Naive thymus-derived CD4-positive, alpha-beta T cell (primary cell): ENCODE data around the gene GNB4. TPM values are rescaled to one million over a fixed set of nuclear protein-coding genes. Genes with fewer than 3 reads are reported as not detected.
A peak's percentile ranks its signal among the peaks of the same experiment; 100 is the strongest.

Experiments
- ATAC-seq: fragments of 150-1000 bp; cut with Tn5 transposase; 2 replicates; pipeline ENCODE4 v1.10.0; 2021; ENCODE audit warnings: mild to moderate bottlenecking, moderate library complexity
- CTCF ChIA-PET: fragments of 350-600 bp; sonication (Branson Sonifier 250); formaldehyde crosslinking; loops from one replicate; lab custom pipeline; 2021; ENCODE audit warnings: antibody characterized with exemption; lab: Charles Lee
- POLR2A ChIA-PET: fragments of 350-600 bp; sonication (Branson Sonifier 250); formaldehyde crosslinking; loops from one replicate; lab custom pipeline; 2021; ENCODE audit warnings: antibody characterized with exemption, inconsistent platforms; lab: Charles Lee
- DNase-seq, 9 donors: peaks; one replicate each; pipeline versions ENCODE4 v3.0.0 to v3.0.0-alpha.2; 2020 to 2022; ENCODE audit warnings: mixed read lengths in 1 of 9
- H3K27ac ChIP-seq: one replicate; pipeline ENCODE4 v1.7.0; 2013; ENCODE audit warnings: mild to moderate bottlenecking, low read depth, low read length, moderate library complexity
- H3K27me3 ChIP-seq, 2 donors: one replicate each; pipeline ENCODE4 v1.7.0; 2013; ENCODE audit warnings: low read length in 2 of 2, mild to moderate bottlenecking in 2 of 2, moderate library complexity in 2 of 2; ENCODE audit not compliant: control insufficient read depth in 2 of 2, insufficient read depth in 2 of 2
- H3K36me3 ChIP-seq, 3 experiments: 1 replicate in 2 of 3; 2 replicates in 1 of 3; pipeline ENCODE4 v1.7.0; 2013; ENCODE audit warnings: low read length in 3 of 3, mild to moderate bottlenecking in 3 of 3, moderate library complexity in 1 of 3; ENCODE audit not compliant: insufficient read depth in 3 of 3, control insufficient read depth in 2 of 3
- H3K4me1 ChIP-seq, 2 donors: one replicate each; pipeline ENCODE4 v1.7.0; 2013; ENCODE audit warnings: low read length in 2 of 2, mild to moderate bottlenecking in 2 of 2, moderate library complexity in 1 of 2; ENCODE audit not compliant: control insufficient read depth in 2 of 2, insufficient read depth in 2 of 2
- H3K4me3 ChIP-seq: 2 replicates; pipeline ENCODE4 v1.7.0; 2013; ENCODE audit warnings: mild to moderate bottlenecking, low read length
- H3K9me3 ChIP-seq, 3 experiments: 1 replicate in 2 of 3; 2 replicates in 1 of 3; pipeline ENCODE4 v1.7.0; 2013; ENCODE audit warnings: low read length in 3 of 3; ENCODE audit not compliant: control insufficient read depth in 2 of 3
- H3K27ac Mint-ChIP-seq, 9 donors: one replicate each; pipeline ENCODE4 v1.8.0; 2020 to 2022; ENCODE audit warnings: mixed read lengths in 9 of 9, mild to moderate bottlenecking in 8 of 9, moderate library complexity in 5 of 9, inconsistent platforms in 2 of 9
- H3K27me3 Mint-ChIP-seq, 5 donors: one replicate each; pipeline ENCODE4 v1.8.0; 2021 to 2022; ENCODE audit warnings: mixed read lengths in 5 of 5, mild to moderate bottlenecking in 1 of 5
- H3K36me3 Mint-ChIP-seq, 5 donors: one replicate each; pipeline ENCODE4 v1.8.0; 2020 to 2022; ENCODE audit warnings: mixed read lengths in 5 of 5, mild to moderate bottlenecking in 3 of 5, inconsistent platforms in 1 of 5
- H3K4me1 Mint-ChIP-seq, 7 donors: one replicate each; pipeline ENCODE4 v1.8.0; 2020 to 2022; ENCODE audit warnings: mixed read lengths in 7 of 7, mild to moderate bottlenecking in 3 of 7, inconsistent platforms in 1 of 7
- H3K4me3 Mint-ChIP-seq, 10 donors: one replicate each; pipeline ENCODE4 v1.8.0; 2020 to 2022; ENCODE audit warnings: mild to moderate bottlenecking in 10 of 10, mixed read lengths in 10 of 10, moderate library complexity in 6 of 10, inconsistent platforms in 2 of 10
- H3K9me3 Mint-ChIP-seq, 11 donors: one replicate each; pipeline ENCODE4 v1.8.0; 2020 to 2022; ENCODE audit warnings: mixed read lengths in 11 of 11, mild to moderate bottlenecking in 4 of 11, inconsistent platforms in 1 of 11, moderate library complexity in 1 of 11
- intact Hi-C, 2 donors: fragments of 100-400 bp; cut with micrococcal nuclease; formaldehyde crosslinking; loops; one replicate each; pipeline ENCODE4 v1.15.1; 2023
- polyA plus RNA-seq, 2 donors: library from polyadenylated mRNA; unstranded; fragments of 300-500 nt; fragmentation: Illumina TruSeq; gene quantifications; one replicate each; pipeline ENCODE4 v1.2.3, GENCODE V29; 2021
- total RNA-seq, 6 experiments: library from RNA in 5 of 6; stranded (reverse) in 5 of 6; gene quantifications; 1 replicate in 5 of 6; 2 replicates in 1 of 6; pipeline ENCODE4 v1.2.3 and lab custom pipeline; 2021 to 2026

GNB4 gene
- total RNA-seq (10 to 100 TPM in 2 of 5 experiments, 1 to 10 TPM in 3; 1.1 to 11.3 (median 2.1) TPM), polyA plus RNA-seq (under 1 TPM; 0.12 to 0.24 TPM), total RNA-seq (lab: John Stamatoyannopoulos, UW) (not detected)

DNA sequence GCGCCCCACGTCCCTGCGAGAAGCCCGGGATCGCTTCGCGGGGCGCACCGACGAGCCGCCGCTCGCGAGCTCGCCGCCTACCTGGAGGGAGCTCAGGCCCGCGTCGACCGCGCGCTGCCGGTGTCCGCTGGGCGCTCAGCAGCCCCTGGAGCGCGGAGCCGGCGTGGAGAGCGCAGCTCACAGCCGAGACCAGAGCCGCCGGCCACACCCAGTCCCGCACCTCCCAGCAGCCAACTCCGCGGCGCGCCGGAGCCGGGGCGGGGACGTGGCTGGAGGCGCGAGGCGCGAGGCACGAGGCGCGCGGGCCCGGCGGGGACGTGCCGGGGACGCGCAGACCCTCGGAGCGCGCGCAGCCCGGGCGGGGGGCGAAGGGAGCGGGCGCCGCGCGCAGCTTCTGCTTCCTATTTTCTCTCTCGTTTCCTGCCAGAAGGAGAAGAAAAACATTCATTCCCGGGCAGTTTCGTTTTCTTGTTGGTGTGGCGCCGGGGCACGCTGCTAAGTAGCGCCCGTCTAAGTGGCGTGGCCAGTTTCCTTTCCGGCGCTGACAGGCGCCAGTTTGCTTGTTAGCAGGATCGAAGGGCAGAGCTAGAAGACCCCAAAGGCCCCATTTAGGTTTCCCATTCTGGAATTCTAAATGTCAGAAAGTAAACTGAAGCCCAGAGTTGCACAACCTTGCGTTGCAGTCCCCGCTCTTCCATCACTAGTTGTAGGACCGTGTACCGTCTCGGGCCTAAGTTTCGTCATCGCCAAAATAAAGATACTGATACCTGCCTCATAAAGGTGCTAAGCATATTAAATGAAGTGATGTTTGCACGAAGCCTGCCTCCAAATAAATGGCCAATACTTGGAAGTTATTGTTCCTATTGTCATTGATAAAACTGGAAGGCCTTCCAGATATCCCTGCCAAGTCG, at the start of gene GNB4:
TSS of gene GNB4 (minus strand) at position 206 of the 911 bp plus-strand sequence. CDS start 25,270 bp downstream, outside the sequence.
- Histone ChIP-seq H3K36me3 (no peaks in the 10 kb centered on the region), H3K9me3 (no peaks in the 10 kb centered on the region), H3K27ac (no peak within 1 kb of the TSS), H3K4me1 (peaks cover 0 to 10% of the 10 kb centered on the region in 2 donors), H3K4me3 (peak within 1 kb of the TSS; percentile 39), H3K27me3 (peaks cover 4% of the 10 kb centered on the region in 2 donors)
- H3K4me1 Mint-ChIP-seq, result peaks cover 14 to 29% (median 23%) of the 10 kb centered on the region in 7 donors
- H3K27ac Mint-ChIP-seq, result peak within 1 kb of the TSS in 2 of 9 donors; percentile 62 to 84
- peak in 8 of 9 donors; percentile 8 to 72 (median 32) for DNase-seq
- intact Hi-C loops, result loop anchor here (1.0 to 5.0 kb wide), 7 partner anchors 103 to 437 kb away; partner anchors contain the start of genes ACTL6A (in 2 of the 2), USP13 (in 1 of the 2) and ZNF639 (in 1 of the 2)
- ChIA-PET POLR2A (no interaction called here), CTCF (no interaction called here)
- peaks cover 0 to 10% (median 0%) of the 10 kb centered on the region in 5 donors for H3K36me3 Mint-ChIP-seq
- peaks cover 57 to 87% (median 75%) of the 10 kb centered on the region in 5 donors for H3K27me3 Mint-ChIP-seq
- H3K4me3 Mint-ChIP-seq, result peak within 1 kb of the TSS; percentile 77 to 90 (median 86)
- peaks cover 0 to 5% (median 0%) of the 10 kb centered on the region in 11 donors for H3K9me3 Mint-ChIP-seq
- peak; percentile 91 for ATAC-seq

DNA sequence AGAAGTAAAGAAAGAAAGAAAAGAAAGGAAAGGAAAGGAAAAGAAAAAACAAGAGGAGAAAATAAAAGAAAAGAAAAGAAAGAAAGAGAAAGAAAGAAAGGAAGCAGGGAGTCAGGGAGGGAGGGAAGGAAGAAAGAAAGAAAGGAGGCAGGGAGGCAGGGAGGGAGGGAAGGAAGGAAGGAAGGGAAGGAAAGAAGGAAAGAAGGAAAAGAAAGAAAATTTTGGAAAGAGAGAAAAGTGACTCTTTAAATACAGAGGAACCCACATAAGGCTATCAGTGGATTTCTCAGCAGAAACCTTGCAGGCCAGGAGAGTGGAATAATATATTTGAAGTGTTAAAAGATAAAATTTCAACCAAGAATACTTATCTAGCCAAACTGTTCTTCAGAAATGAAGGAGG, 44.2 kb upstream of the GNB4 start:
- H3K9me3 ChIP-seq, result peaks cover 0 to 32% (median 0%) of the 10 kb centered on the region in 3 experiments
- no peaks in the 10 kb centered on the region for H3K4me1 ChIP-seq
- no peak overlapping the region for H3K4me3 ChIP-seq
- ATAC-seq, result no peak
- ChIA-PET CTCF (interaction anchor here (1.0 kb wide), 1 partner anchor 17 kb away, joined by 3 read pairs; no protein-coding TSS in a partner anchor), POLR2A (no interaction called here)
- Mint-ChIP-seq H3K9me3 (peaks cover 32 to 88% (median 44%) of the 10 kb centered on the region in 11 donors), H3K4me3 (no peak overlapping the region), H3K27me3 (peaks cover 0 to 6% (median 2%) of the 10 kb centered on the region in 5 donors), H3K4me1 (no peaks in the 10 kb centered on the region), H3K27ac (no peak overlapping the region), H3K36me3 (peaks cover 0 to 30% (median 13%) of the 10 kb centered on the region in 5 donors)
- no peaks in the 10 kb centered on the region for H3K36me3 ChIP-seq
- intact Hi-C loops, result no loop called here
- no peaks in the 10 kb centered on the region for H3K27me3 ChIP-seq
- DNase-seq, result no peak
- H3K27ac ChIP-seq, result no peak overlapping the region

DNA sequence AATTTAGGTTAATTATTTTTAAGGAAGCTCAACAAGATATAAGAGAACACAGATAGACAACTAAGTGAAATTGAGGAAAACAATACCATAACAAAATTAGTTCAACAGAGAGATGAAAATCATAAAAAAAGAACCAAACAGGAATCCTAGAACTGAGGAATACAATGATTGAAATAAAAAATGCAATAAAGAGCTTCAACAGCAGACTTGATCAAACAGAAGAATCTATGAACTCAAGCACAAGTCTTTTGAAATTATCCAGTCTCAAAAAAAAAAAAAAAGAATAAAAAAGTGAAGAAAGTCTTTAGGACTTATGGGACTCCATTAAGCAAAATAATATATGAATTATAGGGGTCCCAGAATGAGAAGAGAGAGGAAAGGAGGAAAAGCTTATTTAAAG, 42.0 kb upstream of the GNB4 start:
- no peaks in the 10 kb centered on the region for H3K27me3 ChIP-seq
- no peak overlapping the region for H3K4me3 ChIP-seq
- no peaks in the 10 kb centered on the region for H3K36me3 ChIP-seq
- H3K9me3 ChIP-seq, result peaks cover 0 to 32% (median 0%) of the 10 kb centered on the region in 3 experiments
- ChIA-PET POLR2A (no interaction called here), CTCF (no interaction called here)
- Mint-ChIP-seq H3K27ac (no peak overlapping the region), H3K4me1 (no peaks in the 10 kb centered on the region), H3K4me3 (no peak overlapping the region), H3K27me3 (peaks cover 0 to 9% (median 4%) of the 10 kb centered on the region in 5 donors), H3K36me3 (peaks cover 0 to 30% (median 13%) of the 10 kb centered on the region in 5 donors), H3K9me3 (peaks cover 27 to 85% (median 50%) of the 10 kb centered on the region in 11 donors)
- H3K27ac ChIP-seq, result no peak overlapping the region
- DNase-seq (no peak), ATAC-seq (no peak)
- no peaks in the 10 kb centered on the region for H3K4me1 ChIP-seq
- intact Hi-C loops, result no loop called here

DNA sequence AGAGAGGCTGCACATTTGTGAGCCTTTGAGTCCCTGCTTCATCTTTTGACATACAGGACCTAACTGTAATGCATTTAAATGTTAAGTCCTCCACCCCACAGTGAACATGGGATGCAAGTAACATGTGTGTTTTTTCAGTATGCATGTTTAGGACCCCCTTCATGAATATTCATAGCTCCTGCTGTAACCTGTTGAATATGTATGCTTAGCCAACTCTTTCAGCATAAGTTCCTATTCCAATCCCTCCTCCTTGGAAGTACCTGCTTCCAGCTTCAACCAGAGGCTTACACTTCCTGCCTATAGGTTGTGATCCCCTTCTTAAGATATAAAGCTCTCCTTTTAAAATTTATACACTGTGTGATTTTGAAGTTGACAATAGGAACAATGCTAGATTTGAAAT, 36.9 kb upstream of the GNB4 start:
- no peak for DNase-seq
- H3K4me1 ChIP-seq, result no peaks in the 10 kb centered on the region
- H3K4me1 Mint-ChIP-seq, result no peaks in the 10 kb centered on the region
- H3K9me3 Mint-ChIP-seq, result peaks cover 10 to 36% (median 28%) of the 10 kb centered on the region in 11 donors
- H3K27ac Mint-ChIP-seq, result no peak overlapping the region
- H3K4me3 Mint-ChIP-seq, result no peak overlapping the region
- H3K4me3 ChIP-seq, result no peak overlapping the region
- H3K27me3 ChIP-seq, result no peaks in the 10 kb centered on the region
- ChIA-PET POLR2A (no interaction called here), CTCF (no interaction called here)
- intact Hi-C loops, result no loop called here
- H3K36me3 ChIP-seq, result no peaks in the 10 kb centered on the region
- H3K27me3 Mint-ChIP-seq, result peaks cover 2 to 17% (median 4%) of the 10 kb centered on the region in 5 donors
- H3K36me3 Mint-ChIP-seq, result peaks cover 0 to 15% (median 10%) of the 10 kb centered on the region in 5 donors
- peaks cover 0 to 19% (median 0%) of the 10 kb centered on the region in 3 experiments for H3K9me3 ChIP-seq
- ATAC-seq, result no peak
- no peak overlapping the region for H3K27ac ChIP-seq

DNA sequence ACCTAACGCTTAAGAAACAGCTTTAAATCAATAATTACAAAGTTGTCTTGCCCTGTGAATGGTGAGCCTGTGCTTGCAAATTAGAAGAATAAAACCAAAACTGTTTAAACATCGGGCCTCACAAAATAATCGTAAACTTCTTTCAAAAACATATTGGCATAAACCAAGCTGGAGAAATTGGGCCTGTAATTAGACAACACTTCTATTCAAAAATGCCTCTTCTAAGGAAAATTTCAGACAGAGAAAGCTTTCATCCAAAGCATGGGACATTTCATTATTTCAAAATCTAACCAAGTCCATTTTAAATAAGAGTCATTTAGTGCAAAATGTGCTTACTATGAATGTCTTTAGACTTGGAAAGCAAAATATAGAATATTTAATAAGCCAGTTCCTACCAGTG, 35.5 kb upstream of the GNB4 start:
- no peak for ATAC-seq
- DNase-seq, result no peak
- no peak overlapping the region for H3K4me3 ChIP-seq
- no peaks in the 10 kb centered on the region for H3K27me3 ChIP-seq
- no peaks in the 10 kb centered on the region for H3K36me3 ChIP-seq
- no peaks in the 10 kb centered on the region for H3K4me1 ChIP-seq
- H3K36me3 Mint-ChIP-seq, result peaks cover 0 to 7% (median 2%) of the 10 kb centered on the region in 5 donors
- POLR2A ChIA-PET, result no interaction called here
- H3K4me1 Mint-ChIP-seq, result no peaks in the 10 kb centered on the region
- intact Hi-C loops, result no loop called here
- H3K9me3 Mint-ChIP-seq, result peaks cover 4 to 22% (median 18%) of the 10 kb centered on the region in 11 donors
- H3K9me3 ChIP-seq, result peaks cover 0 to 5% (median 0%) of the 10 kb centered on the region in 3 experiments
- H3K27ac Mint-ChIP-seq, result no peak overlapping the region
- CTCF ChIA-PET, result no interaction called here
- H3K27ac ChIP-seq, result no peak overlapping the region
- H3K27me3 Mint-ChIP-seq, result peaks cover 4 to 24% (median 4%) of the 10 kb centered on the region in 5 donors
- H3K4me3 Mint-ChIP-seq, result no peak overlapping the region

DNA sequence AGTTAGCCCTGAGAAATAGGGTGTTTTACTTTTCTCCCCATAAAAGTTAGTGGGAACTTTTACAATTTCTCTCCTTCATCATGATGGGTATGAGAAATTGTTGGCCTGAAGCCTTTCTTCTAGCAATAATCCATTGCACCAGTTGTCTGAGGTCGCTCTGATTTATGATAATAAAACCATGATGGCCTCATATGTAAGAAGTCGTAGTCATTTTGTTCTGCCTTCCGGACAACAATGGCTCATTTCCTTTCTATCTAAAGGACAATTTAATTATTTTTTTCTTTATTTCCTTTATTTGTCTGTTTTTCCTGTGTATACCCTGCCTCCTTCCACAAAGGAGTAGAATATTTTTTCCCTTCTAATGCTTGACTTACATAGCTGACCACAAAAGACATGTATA, 31.6 kb upstream of the GNB4 start:
- Histone ChIP-seq H3K27me3 (no peaks in the 10 kb centered on the region), H3K9me3 (no peaks in the 10 kb centered on the region), H3K4me3 (no peak overlapping the region), H3K27ac (no peak overlapping the region), H3K36me3 (no peaks in the 10 kb centered on the region), H3K4me1 (no peaks in the 10 kb centered on the region)
- Mint-ChIP-seq H3K27ac (no peak overlapping the region), H3K4me3 (no peak overlapping the region), H3K36me3 (no peaks in the 10 kb centered on the region), H3K4me1 (no peaks in the 10 kb centered on the region), H3K27me3 (peaks cover under 1 to 13% (median 4%) of the 10 kb centered on the region in 5 donors), H3K9me3 (peaks cover 0 to 9% (median 0%) of the 10 kb centered on the region in 11 donors)
- intact Hi-C loops, result no loop called here
- ChIA-PET POLR2A (no interaction called here), CTCF (no interaction called here)
- DNase-seq (no peak), ATAC-seq (no peak)
